ENCODE measurements around the gene CBFA2T3. TPM values are rescaled to one million over a fixed set of nuclear protein-coding genes. Genes with fewer than 3 reads are reported as not detected.

Gene CBFA2T3
- total RNA-seq, 1 donor from 2014 or later, result 32.8 TPM

GRCh38 chr16:89023151-89023551 lies 46.1 kb upstream of the CBFA2T3 start:
- no peak for TF ChIP-seq CTCF (IDR thresholded peaks at IDR 0.05)
- DNase-seq (ENCODE audit: low spot score in 2 of 2), result no peak
- Histone ChIP-seq H3K4me3 (no peak overlapping the region), H3K27me3 (no peaks in the 10 kb centered on the region), H3K9me3 (peaks cover 8 to 14% of the 10 kb centered on the region in 2 donors), H3K27ac (no peak overlapping the region), H3K4me1 (no peaks in the 10 kb centered on the region), H3K36me3 (no peaks in the 10 kb centered on the region)
- intact Hi-C loops (cut with DNase I), result no loop called here

- H3K4me3 ChIP-seq, result no peak overlapping the region
- H3K4me1 ChIP-seq, result no peaks in the 10 kb centered on the region
- H3K27ac ChIP-seq, result no peak overlapping the region
- intact Hi-C loops (cut with DNase I), result no loop called here
- no peak for DNase-seq (ENCODE audit: low spot score in 2 of 2)
- no peak for TF ChIP-seq CTCF (IDR thresholded peaks at IDR 0.05)
- H3K27me3 ChIP-seq, result no peaks in the 10 kb centered on the region
- no peaks in the 10 kb centered on the region for H3K36me3 ChIP-seq
- H3K9me3 ChIP-seq, result peaks cover 8 to 14% of the 10 kb centered on the region in 2 donors
Measured at GRCh38 chr16:89022051-89022836, 45.2 kb upstream of the CBFA2T3 start.

GRCh38 chr16:89020925-89021595 lies 44.1 kb upstream of the CBFA2T3 start:
- Histone ChIP-seq H3K27ac (no peak overlapping the region), H3K4me1 (no peaks in the 10 kb centered on the region), H3K36me3 (no peaks in the 10 kb centered on the region), H3K27me3 (no peaks in the 10 kb centered on the region), H3K9me3 (peaks cover 2 to 7% of the 10 kb centered on the region in 2 donors), H3K4me3 (no peak overlapping the region)
- TF ChIP-seq CTCF (IDR thresholded peaks at IDR 0.05), result no peak
- intact Hi-C loops (cut with DNase I), result no loop called here
- DNase-seq (ENCODE audit: low spot score in 2 of 2), result no peak

- Histone ChIP-seq H3K4me3 (no peak overlapping the region), H3K27ac (no peak overlapping the region), H3K36me3 (no peaks in the 10 kb centered on the region), H3K4me1 (no peaks in the 10 kb centered on the region), H3K27me3 (no peaks in the 10 kb centered on the region), H3K9me3 (no peaks in the 10 kb centered on the region)
- no peak for TF ChIP-seq CTCF (IDR thresholded peaks at IDR 0.05)
- DNase-seq (ENCODE audit: low spot score in 2 of 2), result no peak
- intact Hi-C loops (cut with DNase I), result no loop called here
Measured at GRCh38 chr16:89020068-89020924, 43.3 kb upstream of the CBFA2T3 start.

- Histone ChIP-seq H3K9me3 (no peaks in the 10 kb centered on the region), H3K4me1 (no peaks in the 10 kb centered on the region), H3K36me3 (no peaks in the 10 kb centered on the region), H3K4me3 (no peak overlapping the region), H3K27me3 (no peaks in the 10 kb centered on the region), H3K27ac (no peak overlapping the region)
- intact Hi-C loops (cut with DNase I), result no loop called here
- no peak for DNase-seq (ENCODE audit: low spot score in 2 of 2)
- no peak for TF ChIP-seq CTCF (IDR thresholded peaks at IDR 0.05)
Measured at GRCh38 chr16:89019511-89019910, 42.5 kb upstream of the CBFA2T3 start.
